HG02763 (cell line): ENCODE measurements around the gene PRKCA.

Experiments used
- ATAC-seq: cut with Tn5 transposase; IDR thresholded peaks from one replicate; pipeline ENCODE4 v1.9.1; 2021; ENCODE audit warnings: mild to moderate bottlenecking, moderate library complexity; ENCODE audit not compliant: unreplicated experiment

Gene PRKCA

DNA sequence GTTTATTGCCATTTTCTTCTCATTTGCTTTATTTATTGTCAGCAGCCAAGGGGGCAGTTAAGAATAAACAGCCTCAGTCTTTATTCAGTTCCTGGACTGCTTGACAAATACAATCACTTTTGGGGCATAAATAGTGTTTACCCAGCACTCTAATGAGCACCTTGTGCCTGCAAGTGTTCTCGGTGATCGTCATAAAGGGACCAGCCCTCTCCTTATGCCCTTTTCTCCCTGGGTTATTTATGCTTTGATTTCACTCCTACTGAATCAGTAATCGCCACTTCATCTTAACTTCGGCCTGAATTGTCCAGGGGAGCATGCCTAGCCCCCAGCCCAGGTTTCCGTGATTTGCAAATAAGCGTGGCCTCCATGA, 476.8 kb downstream of the PRKCA start:
- no peak for ATAC-seq

DNA sequence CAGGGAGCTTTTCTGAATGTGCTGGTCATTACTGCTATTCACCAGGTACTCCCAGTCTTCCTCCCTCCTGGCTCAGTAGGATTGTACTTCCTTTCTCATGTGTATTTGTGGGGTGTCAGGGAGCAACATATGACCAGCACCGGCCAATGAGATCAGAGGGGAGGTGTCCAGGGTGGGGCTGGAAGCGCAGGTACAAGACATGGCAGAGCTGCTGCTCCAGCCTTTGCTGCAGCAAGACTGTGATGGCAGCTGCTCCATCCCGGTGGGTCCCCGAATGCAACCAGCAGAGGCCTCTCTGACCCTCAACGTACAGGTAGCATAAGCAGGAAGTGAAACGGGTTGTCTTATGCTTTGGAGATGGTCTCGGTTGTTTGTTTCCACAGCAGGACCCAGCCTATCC, 478.7 kb downstream of the PRKCA start:
- ATAC-seq, result no peak

DNA sequence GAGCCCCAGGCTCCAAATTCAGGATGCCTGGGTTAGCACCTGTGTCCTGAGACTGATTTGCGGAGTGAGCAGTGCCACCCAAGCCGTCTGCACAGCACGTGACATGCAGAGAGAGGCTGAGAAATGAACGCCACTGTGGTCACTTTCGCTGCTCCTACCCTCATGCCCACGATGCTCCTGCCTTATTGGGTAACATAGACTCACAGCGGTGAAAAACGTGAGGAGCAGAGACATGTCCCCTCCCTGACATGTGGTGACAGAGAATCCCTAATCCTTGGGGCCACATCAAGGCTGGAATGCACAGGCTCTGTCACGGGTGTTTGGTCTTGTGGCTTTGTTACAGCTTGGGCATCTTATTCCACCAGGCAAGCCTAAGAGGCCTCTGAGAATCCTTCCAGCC, 480.4 kb downstream of the PRKCA start:
- no peak for ATAC-seq

DNA sequence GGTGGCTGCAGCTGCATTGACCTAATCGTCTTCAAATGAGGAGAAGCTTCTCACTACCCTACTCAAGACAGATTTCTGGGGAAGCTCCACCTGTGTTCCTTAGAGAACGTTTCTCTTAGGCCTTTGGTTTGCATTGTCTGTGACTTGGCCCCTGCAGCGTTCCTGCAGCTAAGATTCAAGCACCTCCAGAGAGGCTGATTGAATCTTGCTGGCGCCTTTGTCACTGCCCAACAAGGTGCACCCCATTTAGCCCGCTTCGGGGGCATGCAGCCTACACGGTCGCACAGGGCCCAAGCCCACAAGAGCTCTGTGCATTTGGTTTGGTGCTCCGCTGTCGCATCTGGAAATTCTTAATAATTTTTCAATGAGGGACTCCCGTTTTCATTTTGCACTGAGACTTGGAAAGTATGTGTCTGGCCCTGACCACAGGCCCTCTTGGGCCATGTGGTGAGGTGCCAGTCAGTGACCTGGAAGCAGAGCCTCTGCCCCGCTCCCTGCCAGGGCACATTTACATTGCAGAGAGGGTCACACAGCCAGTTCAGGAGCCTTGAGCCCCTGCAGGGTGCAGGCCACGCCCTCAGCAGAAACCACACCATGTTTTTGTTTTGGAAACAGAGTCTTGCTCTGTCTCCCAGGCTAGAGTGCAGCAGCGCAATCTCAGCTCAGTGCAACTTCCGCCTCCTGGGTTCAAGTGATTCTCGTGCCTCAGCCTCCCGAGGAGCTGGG, 481.4 kb downstream of the PRKCA start:
- ATAC-seq, result no peak

DNA sequence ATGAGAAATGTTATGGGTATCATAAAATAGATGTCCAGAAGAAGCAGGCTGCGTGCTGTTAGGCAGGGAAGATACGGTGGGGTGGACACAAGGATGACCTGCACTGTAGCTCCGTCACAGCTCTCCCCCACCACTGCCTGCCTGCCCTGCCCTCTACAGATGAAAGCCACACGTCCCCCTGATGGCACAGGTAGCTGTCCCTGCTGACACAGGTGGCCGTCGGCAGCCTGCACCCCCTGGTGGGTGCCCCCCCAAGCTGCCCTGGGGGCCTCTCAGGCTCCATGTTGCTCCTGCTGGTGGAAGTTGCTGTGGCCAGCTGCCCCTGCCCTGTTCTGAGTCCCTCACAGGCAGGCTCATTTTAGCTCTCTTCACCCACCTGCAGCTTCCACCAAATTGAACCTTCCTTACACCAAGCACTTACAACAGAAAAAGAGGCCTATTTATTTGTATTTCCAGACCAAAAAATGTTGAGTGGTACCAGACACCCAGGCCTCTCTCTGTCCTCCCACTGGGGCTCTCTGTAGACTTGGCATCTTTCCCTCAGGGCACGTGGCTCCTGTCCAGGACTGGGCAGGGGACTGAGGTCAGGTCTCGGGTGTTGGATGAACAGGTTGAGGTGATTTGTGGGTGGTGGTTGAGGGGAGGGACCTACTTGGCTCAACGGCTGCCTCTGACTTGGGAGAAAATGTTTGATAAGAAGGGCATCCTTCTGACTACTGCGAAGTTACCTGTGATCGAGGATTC, 482.4 kb downstream of the PRKCA start:
- ATAC-seq, result no peak

DNA sequence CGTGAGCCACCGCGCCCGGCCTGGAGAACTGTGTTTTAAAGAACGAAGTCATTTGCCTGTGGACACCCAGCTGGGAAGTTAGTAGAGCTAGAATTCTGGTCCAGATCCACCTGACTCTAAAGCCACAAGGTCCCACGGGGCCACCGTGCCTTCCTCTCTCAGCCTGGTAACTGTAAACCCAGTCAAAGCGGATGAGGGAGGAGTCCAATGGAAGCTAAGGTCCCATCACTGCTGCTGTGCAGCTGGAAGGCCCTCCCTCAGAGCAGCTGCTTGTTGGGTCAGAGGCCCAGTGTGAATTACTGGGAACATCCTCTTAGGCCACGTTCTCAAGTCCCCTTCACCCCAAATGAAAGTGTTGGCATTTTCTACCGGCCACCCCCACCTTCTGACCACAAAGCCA, 483.7 kb downstream of the PRKCA start:
- no peak for ATAC-seq

DNA sequence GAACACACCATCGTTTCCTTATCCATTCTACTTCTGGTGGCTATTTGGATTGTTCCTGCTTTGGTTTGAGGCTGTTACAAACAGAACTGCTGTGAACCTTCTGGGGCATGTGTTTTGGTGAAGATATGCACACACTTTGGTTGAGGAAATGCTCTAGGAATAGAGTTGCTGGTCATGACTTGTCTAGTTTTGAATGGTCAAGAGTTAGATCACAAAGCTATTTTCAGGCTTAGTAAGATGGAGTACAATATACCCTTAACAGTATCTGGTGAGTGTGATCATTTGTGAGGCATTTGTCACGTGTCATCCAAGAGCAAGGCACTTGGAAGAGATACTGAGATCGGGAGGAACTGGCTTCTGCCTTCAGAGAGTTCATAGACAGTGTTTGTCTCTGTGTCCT, 485.5 kb downstream of the PRKCA start:
- ATAC-seq, result no peak

DNA sequence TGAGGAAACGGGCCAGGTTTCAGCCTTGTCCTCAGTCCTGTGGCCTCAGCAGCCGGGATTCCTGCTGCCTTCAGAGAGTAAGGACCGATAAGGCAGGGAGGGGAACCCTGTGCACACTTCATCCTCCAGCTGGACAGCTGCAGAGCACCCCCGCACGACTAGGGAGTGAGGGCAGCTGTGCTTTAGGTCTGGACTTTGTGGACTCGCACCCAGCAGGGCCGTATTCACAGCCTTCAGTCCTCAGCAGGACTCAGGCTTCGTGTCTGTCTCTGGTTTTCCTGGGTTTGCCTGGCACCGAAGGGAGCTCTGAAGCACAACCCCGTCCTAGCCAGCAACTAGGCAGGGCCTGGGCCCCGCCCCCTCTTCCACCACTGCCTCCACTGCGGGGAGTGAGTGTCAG, 486.7 kb downstream of the PRKCA start:
- ATAC-seq, result no peak

DNA sequence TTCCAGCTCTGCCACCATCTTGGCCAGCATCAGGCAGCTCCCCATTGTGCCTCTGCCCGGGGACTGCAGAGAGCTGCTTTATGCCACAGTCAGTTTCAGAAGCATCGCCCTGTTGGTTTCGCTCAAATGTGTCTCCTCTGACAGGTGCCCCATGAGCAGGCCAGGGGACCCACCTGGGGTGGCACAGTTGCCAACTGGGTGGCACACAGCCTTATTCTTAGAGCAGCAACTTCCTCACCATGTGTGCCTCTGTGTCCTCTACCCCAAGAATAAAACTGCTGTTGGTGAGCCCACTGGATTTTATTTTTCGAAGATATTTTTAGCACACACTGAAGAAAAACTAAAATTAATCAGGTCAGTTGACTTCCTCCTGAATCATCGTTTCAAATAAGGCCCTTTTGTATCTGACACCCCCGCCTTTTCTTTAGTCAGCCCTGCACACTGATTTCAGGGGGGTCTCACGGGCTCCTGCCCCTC, 487.6 kb downstream of the PRKCA start:
- ATAC-seq, result no peak

DNA sequence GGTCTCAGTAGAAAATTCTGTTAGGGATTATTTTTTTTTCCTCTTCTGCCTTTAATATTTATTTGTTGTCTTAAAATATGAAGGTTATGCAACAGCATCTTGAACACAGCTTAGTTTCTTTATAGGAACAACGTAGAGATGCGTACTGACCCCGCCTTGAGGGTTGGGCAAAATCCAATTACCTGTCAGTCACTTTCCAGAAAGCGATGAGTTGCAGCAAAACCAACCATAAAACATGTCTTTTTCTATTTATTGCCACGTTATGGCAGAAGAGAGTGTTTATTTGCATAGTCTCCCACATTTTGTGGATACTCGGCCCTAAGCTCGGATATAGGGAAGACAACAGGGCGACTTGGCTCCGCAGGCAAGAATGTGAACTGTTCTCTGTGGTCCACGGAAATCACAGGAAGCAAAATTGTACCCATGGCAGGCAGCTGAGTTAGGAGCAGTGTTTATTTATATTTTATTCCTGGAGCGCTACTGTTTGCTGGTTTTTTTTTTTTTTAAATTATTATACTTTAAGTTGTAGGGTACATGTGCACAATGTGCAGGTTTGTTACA, 488.2 kb downstream of the PRKCA start:
- ATAC-seq, result no peak

DNA sequence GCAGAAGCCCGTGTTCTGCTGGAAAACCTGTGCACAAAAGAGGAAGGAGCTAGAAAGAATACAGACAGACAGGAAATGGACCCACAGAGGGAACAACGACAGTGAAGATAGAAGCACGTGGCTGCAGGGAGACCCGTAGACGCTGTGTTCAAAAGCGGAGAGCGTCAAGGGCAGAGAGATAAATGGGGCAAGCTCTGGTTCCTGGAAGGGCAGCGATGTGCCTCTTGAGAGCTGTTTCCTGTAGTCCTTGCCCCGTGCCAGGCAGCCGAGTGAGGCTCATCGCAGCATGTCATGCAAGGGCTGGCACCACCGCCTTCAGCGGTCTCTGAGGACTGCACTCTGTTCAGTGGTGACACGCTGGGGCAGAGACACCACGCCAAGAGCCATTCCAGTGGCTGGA, 488.9 kb downstream of the PRKCA start:
- ATAC-seq, result no peak

DNA sequence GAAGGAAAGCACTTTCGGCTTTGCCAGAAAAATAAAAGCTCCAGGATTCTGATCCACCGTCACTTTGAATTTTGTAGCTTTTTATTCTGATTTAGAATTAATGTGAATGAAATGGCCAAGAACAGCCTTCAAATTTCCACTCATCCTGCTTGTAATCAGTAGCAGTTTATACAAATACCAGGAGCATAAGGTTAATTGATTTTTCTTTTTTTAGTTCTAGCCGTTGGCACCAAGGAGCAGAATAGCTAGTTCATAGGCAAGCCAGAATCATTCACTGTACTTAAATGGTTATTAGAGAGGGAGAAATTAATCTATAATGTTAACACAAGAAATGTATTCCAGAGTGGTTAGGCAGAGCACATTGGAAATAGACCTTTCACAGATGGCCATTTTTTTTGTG, 491.4 kb downstream of the PRKCA start:
- ATAC-seq, result no peak

DNA sequence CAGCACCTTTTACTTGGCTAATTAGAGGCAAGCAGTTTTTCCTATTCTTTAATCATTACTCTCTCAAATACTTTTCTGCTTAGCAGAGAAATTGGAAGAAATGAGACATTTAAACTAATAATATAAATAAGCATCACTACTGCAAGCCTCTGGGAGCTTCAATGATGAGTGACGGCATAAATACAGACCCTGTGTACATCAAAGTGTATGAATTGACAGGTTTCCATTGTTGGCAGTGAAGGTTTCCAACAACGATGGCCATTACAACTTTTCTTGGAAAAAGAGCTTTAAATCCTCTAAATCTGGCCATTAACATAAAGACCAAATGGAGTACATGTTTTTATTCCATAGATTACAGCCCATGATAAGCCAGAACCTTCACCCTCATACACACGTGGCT, 493.1 kb downstream of the PRKCA start:
- ATAC-seq, result no peak

DNA sequence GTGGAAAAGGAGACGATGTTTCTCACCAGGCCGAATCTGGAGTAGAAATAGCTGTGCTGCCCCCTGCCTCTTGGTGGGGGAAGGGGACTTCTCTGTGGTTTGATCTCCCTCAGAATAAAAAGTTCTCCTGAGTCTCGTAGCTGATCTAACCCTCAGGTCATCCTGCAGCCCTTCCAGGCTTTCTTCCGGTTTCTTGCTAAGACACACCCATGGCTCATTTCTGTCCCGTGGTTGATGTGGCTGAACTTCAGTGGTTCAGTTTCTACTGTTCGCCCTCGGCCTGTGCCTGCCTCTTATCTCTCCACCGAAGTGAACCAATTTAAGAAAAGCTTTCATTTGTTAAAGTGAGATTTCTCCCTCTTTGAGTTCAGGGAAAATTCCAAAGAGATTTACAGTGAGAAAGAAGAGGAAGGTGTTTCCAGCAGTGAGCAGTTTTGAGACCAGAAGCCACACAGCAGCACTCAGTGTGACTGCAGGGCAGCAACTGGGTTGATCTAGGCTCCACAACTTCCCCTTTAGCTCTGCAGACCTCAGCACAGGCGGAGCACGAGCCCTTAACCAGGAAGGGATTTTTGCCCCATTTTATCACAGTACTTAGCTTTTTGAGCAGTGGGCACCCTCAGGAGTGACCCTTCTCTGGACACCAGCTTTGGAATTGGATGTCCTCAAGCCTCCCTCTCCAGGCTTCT, 497.6 kb downstream of the PRKCA start:
- ATAC-seq, result no peak

DNA sequence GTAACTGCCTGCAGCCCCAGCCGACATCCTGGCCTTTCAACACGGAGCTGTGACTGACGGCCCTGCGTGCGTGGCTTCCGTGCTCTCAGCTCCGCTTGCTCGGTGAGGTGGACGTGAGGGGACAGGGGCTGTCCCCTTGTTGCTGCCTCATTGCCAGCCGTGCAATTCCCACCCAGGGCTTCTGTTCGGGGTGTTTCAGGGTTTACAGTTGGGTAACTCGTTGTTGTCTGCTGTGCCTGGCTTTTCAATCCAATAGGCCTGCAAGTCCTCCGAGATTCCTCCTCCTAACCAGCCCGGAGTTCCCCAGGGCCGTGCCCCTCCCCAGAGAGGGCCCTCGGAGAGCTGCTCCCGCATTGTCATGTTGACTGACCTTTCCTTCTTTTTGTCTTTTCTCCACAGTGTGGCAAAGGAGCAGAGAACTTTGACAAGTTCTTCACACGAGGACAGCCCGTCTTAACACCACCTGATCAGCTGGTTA, 501.1 kb downstream of the PRKCA start:
- no peak for ATAC-seq

DNA sequence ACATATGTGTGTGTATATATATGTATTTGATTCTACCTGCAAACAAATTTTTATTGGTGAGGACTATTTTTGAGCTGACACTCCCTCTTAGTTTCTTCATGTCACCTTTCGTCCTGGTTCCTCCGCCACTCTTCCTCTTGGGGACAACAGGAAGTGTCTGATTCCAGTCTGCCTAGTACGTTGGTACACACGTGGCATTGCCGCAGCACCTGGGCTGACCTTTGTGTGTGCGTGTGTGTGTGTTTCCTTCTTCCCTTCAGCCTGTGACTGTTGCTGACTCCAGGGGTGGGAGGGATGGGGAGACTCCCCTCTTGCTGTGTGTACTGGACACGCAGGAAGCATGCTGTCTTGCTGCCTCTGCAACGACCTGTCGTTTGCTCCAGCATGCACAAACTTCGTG, 503.2 kb downstream of the PRKCA start:
- no peak for ATAC-seq

DNA sequence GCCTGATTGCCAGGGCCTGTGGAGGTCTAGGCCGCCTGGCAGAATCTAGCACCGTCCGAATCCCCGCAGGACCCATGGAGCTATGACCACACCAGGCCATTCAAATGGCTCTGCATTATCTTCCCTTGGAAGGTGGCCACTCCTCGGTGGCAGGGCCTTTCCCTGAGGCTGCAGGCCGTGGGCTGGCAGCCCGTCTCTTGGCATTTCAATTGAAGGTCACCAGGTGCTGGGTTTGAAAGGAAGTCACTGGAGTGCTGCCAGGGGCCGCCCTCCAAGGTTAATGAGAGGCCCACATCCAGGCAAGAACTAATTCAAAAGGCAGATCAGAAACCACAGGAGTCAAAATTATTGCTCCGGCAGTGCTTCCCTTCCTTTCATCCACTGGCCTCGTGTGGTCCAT, 504.8 kb downstream of the PRKCA start:
- ATAC-seq, result no peak

DNA sequence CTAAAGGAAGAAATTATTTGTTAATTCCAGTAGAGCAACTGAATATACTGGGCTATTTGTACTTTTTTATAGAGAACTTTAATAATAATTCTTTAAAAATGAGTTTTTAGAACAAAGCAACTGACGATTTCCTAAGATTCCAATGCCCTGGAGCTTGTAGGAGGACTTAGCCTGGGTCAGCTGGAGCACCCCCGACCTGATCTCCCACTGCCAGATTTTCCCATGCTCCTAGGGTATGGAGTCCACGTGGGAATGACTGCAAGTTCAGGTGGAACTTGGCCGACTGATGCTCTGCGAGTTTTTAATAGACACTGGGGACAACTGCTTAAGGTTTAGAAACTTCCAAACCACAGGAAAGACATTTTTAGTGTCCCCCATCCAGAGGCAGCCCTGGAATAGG, 507.0 kb downstream of the PRKCA start:
- ATAC-seq, result no peak

DNA sequence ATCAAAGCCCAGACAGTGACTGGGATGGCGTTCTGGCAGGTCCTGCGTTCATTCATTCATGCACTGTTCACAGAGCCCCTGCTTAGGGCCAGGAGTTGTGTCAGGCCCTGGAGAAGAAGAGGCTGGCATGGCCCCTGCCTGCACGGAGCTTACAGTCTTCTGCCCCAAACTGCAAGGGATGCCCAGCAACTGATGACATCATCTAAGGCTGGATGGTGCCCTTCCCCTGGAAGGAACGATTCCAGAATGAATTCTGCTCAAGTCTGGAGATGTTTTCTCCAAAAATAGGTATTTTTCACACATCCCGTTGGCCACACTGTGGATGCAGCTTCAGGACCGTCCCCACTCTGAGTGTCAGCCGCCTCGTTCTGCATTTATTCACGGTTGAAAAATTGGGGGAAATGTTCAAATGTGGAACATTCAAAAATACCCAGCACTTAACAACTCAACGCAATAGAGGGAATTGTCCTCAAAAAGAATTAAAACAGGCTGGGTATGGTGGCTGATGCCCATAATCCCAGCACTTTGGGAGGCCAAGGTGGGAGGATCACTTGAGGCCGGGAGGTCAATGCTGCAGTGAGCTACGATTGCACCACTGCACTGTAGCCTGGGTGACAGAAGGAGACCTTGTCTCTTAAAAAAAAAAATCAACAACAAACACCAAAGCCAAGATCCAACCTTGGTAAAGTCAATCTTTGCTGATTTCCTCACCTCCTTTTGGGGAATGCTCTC, 508.7 kb downstream of the PRKCA start:
- no peak for ATAC-seq

DNA sequence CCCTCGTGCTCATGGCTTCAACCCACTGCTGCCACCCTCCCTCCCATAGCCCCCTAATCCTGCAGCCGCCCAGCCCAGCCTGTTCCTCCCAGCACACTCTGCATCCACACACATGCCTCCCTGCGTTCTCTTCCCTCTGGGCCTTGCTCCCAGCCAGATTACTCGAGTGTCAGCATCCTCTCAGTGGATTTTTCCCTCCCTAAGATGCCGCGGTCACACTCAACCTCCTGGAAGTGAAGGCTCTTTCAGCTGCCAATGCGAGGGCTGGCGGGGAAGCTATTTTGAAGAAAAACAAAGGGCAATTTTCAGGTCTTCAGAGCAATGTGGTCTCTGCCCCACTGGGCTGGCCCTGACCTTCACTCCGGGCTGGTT, 509.3 kb downstream of the PRKCA start:
- ATAC-seq, result no peak

DNA sequence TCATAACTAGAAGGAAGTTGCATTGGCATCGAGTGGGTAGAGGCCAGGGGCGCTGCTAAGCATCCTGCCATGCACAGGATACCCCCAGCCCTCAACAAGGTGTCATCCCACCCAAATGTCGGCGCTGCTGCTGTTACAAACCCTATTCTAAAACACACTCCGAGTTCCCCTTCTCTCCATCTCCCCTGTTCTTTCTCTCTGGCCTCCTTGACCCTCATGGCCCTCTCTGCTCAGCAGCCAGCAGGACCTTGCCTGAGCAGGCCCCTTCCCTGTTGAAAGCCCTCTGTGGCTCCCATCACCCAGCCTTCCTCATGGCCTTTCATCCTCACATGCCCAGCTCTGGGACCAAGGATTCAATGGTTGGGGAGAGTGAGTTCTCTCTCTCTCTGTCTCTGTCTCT, 510.2 kb downstream of the PRKCA start:
- ATAC-seq, result no peak
